Measurements from ENCODE around the gene LCN15. TPM values are rescaled to one million over a fixed set of nuclear protein-coding genes. Genes with fewer than 3 reads are reported as not detected.

Gene LCN15
- polyA plus RNA-seq, 3 donors: not detected

DNA sequence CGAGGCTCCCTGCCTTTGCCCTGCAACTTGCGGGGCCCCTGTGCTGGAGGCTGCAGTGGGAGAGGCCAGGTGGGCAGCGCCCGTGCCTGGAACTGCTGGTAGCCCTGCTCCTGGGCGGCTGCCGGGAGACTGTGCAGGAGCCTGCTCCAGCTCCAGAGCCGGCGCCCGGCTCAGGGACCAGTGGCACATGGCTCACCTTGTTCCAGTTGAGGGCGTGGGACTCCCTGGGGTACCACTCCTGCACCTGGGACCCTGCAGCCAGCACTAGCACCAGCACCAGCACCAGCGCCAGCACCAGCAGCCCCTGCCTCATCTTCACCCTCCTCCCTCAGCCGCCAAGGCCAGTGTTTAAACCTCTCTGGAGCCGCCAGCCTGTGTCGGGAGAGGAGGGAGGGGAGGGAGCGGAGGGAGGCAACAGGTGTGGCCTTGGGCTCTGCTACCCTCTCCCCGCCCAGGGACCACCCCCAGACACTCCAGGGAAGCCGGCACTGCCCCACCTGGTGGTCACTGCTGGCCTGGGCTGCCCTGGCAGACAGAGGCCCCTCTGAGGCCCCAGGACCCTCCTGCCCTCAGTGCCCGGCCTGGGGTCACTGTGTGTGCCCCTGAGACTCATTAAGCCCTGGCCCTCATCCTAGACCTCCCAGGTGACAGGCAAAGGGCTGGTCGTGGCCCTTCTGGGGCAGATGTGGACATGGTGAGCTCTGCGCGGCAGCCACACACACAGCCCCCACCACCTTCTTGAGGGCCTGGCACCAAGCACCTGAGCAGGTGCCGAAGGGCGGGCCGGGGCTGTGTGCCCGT, 21.5 kb downstream of the LCN15 start, which contains the start of gene LCN10:
LCN10 (minus strand) TSS at position 350 of the 801 bp plus-strand sequence; CDS start at position 313, 37 bp downstream.
- H3K27me3 ChIP-seq (ENCODE audit: control insufficient read depth in 2 of 2, insufficient read depth in 2 of 2, low read length in 2 of 2): peaks cover 5 to 24% of the 10 kb centered on the region in 2 donors
- WGBS (ENCODE audit: insufficient coverage): 73% methylated on average over 12 of the region's 25 CpGs
- TF ChIP-seq, protein P1, sequence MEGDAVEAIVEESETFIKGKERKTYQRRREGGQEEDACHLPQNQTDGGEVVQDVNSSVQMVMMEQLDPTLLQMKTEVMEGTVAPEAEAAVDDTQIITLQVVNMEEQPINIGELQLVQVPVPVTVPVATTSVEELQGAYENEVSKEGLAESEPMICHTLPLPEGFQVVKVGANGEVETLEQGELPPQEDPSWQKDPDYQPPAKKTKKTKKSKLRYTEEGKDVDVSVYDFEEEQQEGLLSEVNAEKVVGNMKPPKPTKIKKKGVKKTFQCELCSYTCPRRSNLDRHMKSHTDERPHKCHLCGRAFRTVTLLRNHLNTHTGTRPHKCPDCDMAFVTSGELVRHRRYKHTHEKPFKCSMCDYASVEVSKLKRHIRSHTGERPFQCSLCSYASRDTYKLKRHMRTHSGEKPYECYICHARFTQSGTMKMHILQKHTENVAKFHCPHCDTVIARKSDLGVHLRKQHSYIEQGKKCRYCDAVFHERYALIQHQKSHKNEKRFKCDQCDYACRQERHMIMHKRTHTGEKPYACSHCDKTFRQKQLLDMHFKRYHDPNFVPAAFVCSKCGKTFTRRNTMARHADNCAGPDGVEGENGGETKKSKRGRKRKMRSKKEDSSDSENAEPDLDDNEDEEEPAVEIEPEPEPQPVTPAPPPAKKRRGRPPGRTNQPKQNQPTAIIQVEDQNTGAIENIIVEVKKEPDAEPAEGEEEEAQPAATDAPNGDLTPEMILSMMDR (IDR thresholded peaks at IDR 0.05): peak; percentile 26
- DNase-seq: no peak
- Mint-ChIP-seq H3K27me3 (ENCODE audit: low read depth in 3 of 3) (peaks cover 16 to 51% (median 38%) of the 10 kb centered on the region in 3 donors), H3K27ac (no peak within 1 kb of the TSS), H3K9me3 (peaks cover 0 to 1% (median 0%) of the 10 kb centered on the region in 7 donors), H3K4me3 (peak within 1 kb of the TSS in 1 of 2 donors; percentile 30), H3K4me1 (no peaks in the 10 kb centered on the region), H3K36me3 (no peaks in the 10 kb centered on the region)
- no peaks in the 10 kb centered on the region for H3K79me2 ChIP-seq (ENCODE audit: insufficient read depth, low read length)
- intact Hi-C loops (cut with micrococcal nuclease): no loop called here
- H2AFZ ChIP-seq (ENCODE audit: insufficient read depth, low read depth, low read length, poor library complexity, severe bottlenecking): no peak within 1 kb of the TSS
- H4K20me1 ChIP-seq (ENCODE audit: insufficient read depth, low read length): no peaks in the 10 kb centered on the region
- H3K4me1 ChIP-seq (ENCODE audit: control insufficient read depth in 1 of 2, insufficient read depth in 2 of 2, low read length in 2 of 2): no peaks in the 10 kb centered on the region
- H3K27ac ChIP-seq (ENCODE audit: low read depth in 1 of 2, low read length in 2 of 2): no peak within 1 kb of the TSS
- H3K9me3 ChIP-seq (replicated peaks in 1 of 2; ENCODE audit: control insufficient read depth in 1 of 2, insufficient read depth in 1 of 2, low read length in 2 of 2): no peaks in the 10 kb centered on the region
- H3K9ac ChIP-seq (ENCODE audit: insufficient read depth, low read length, poor library complexity, severe bottlenecking): no peak within 1 kb of the TSS
- no peak within 1 kb of the TSS for H3K4me3 ChIP-seq (replicated peaks in 1 of 3; ENCODE audit: low read depth in 2 of 3, low read length in 3 of 3)
- no peaks in the 10 kb centered on the region for H3K36me3 ChIP-seq (replicated peaks in 1 of 2; ENCODE audit: control insufficient read depth in 1 of 2, insufficient read depth in 2 of 2, low read length in 2 of 2)
- no peak within 1 kb of the TSS for H3K4me2 ChIP-seq (replicated peaks; ENCODE audit: extremely low read depth, low read length, poor library complexity, severe bottlenecking)

DNA sequence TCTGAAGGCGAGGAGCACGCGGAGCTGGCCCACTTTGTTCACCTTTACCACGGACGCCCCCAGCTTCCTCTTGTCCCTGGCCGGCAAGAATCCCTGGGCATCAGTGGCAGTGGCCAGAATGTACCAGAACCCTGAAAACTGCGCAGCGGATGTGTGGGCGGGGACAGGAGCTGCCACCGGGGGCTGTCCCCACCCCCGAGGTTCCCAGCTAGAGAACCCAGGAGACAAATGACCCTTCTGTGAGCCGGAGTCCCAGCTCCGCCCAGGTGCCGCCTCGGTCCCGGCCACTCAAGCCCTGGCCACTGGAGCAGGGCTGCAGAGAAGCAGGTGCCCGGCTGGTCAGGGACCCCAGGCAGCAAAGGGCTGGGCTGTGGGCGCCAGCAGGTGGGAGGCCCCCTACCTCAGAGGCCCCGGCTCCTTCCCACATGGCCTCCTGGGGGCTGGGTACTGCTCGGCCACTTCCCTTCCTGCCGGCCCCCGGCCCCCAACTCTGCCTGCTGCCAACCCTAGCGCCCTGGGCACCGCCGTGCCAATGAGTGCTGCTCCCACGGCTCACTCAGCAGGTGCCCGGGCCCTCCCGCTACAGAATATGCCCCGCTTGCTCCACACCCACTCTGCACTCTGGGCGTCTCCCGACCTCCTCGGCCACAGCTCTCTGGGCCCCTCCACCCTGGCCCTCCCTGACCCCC, 22.3 kb downstream of the LCN15 start:
- H3K4me3 Mint-ChIP-seq: peak overlapping the region in 1 of 2 donors; percentile 30
- peaks cover 16 to 47% (median 36%) of the 10 kb centered on the region in 3 donors for H3K27me3 Mint-ChIP-seq (ENCODE audit: low read depth in 3 of 3)
- H3K9ac ChIP-seq (ENCODE audit: insufficient read depth, low read length, poor library complexity, severe bottlenecking): no peak overlapping the region
- H3K27ac ChIP-seq (ENCODE audit: low read depth in 1 of 2, low read length in 2 of 2): no peak overlapping the region
- no peaks in the 10 kb centered on the region for H3K36me3 ChIP-seq (replicated peaks in 1 of 2; ENCODE audit: control insufficient read depth in 1 of 2, insufficient read depth in 2 of 2, low read length in 2 of 2)
- H3K4me2 ChIP-seq (replicated peaks; ENCODE audit: extremely low read depth, low read length, poor library complexity, severe bottlenecking): no peak overlapping the region
- H2AFZ ChIP-seq (ENCODE audit: insufficient read depth, low read depth, low read length, poor library complexity, severe bottlenecking): no peak overlapping the region
- no peaks in the 10 kb centered on the region for H3K9me3 ChIP-seq (replicated peaks in 1 of 2; ENCODE audit: control insufficient read depth in 1 of 2, insufficient read depth in 1 of 2, low read length in 2 of 2)
- DNase-seq: no peak
- no peaks in the 10 kb centered on the region for H3K4me1 Mint-ChIP-seq
- H3K4me1 ChIP-seq (ENCODE audit: control insufficient read depth in 1 of 2, insufficient read depth in 2 of 2, low read length in 2 of 2): no peaks in the 10 kb centered on the region
- TF ChIP-seq, protein P1 (IDR thresholded peaks at IDR 0.05): no peak
- H3K36me3 Mint-ChIP-seq: no peaks in the 10 kb centered on the region
- H3K27ac Mint-ChIP-seq: no peak overlapping the region
- WGBS (ENCODE audit: insufficient coverage): 14% methylated on average over 29 of the region's 32 CpGs
- no peaks in the 10 kb centered on the region for H3K79me2 ChIP-seq (ENCODE audit: insufficient read depth, low read length)
- no peak overlapping the region for H3K4me3 ChIP-seq (replicated peaks in 1 of 3; ENCODE audit: low read depth in 2 of 3, low read length in 3 of 3)
- no peaks in the 10 kb centered on the region for H4K20me1 ChIP-seq (ENCODE audit: insufficient read depth, low read length)
- H3K27me3 ChIP-seq (ENCODE audit: control insufficient read depth in 2 of 2, insufficient read depth in 2 of 2, low read length in 2 of 2): peaks cover 5 to 24% of the 10 kb centered on the region in 2 donors
- intact Hi-C loops (cut with micrococcal nuclease): no loop called here
- peaks cover 0 to 2% (median 0%) of the 10 kb centered on the region in 7 donors for H3K9me3 Mint-ChIP-seq
